Ascending aorta (tissue), 2 donors: ENCODE data around the gene CYP2B6. TPM values are rescaled to one million over a fixed set of nuclear protein-coding genes. Genes with fewer than 3 reads are reported as not detected.

ENCODE experiments used
- DNase-seq, 2 donors: peaks; one replicate each; pipeline ENCODE4 v3.0.0-alpha.2; 2019; ENCODE audit warnings: low spot score in 2 of 2
- H3K27ac ChIP-seq, 2 donors: fragments of 200-600 bp; sonication (generic); one replicate each; pipeline ENCODE4 v1.5.1; 2016 to 2017; ENCODE audit warnings: mild to moderate bottlenecking in 1 of 2
- H3K27me3 ChIP-seq: fragments of 200-600 bp; sonication (generic); one replicate; pipeline ENCODE4 v1.5.1; 2017
- H3K36me3 ChIP-seq, 2 donors: fragments of 200-600 bp; sonication (generic); one replicate each; pipeline ENCODE4 v1.5.1; 2016
- H3K4me1 ChIP-seq, 2 donors: fragments of 200-600 bp; sonication (generic); one replicate each; pipeline ENCODE4 v1.5.1; 2016 to 2017; ENCODE audit warnings: mild to moderate bottlenecking in 1 of 2
- H3K4me3 ChIP-seq, 2 donors: fragments of 200-600 bp; sonication (generic); one replicate each; pipeline ENCODE4 v1.5.1; 2016 to 2017; ENCODE audit warnings: mild to moderate bottlenecking in 1 of 2
- H3K9me3 ChIP-seq, 2 donors: fragments of 200-600 bp; sonication (generic); one replicate each; pipeline ENCODE4 v1.5.1; 2016
- intact Hi-C: fragments of 100-400 bp; cut with DNase I; formaldehyde crosslinking; loops from one replicate; pipeline ENCODE4 v1.15.1; 2023
- total RNA-seq: library from RNA; depleted of rRNA; stranded (reverse); fragments of >200 nt; gene quantifications from one replicate; pipeline ENCODE4 v1.1.0, GENCODE V29; 2016
- TF ChIP-seq, protein P1 (sequence below), 3 experiments: fragments of 200-600 bp in 2 of 3; fragments of 450-650 bp in 1 of 3; sonication (generic) in 2 of 3; IDR thresholded peaks; one replicate each; pipeline ENCODE4 v1.5.1; 2016 to 2019; ENCODE audit warnings: antibody characterized with exemption in 3 of 3, mild to moderate bottlenecking in 1 of 3, moderate library complexity in 1 of 3

The CYP2B6 gene
- total RNA-seq, 1 donor from 2014 or later, result not detected

DNA sequence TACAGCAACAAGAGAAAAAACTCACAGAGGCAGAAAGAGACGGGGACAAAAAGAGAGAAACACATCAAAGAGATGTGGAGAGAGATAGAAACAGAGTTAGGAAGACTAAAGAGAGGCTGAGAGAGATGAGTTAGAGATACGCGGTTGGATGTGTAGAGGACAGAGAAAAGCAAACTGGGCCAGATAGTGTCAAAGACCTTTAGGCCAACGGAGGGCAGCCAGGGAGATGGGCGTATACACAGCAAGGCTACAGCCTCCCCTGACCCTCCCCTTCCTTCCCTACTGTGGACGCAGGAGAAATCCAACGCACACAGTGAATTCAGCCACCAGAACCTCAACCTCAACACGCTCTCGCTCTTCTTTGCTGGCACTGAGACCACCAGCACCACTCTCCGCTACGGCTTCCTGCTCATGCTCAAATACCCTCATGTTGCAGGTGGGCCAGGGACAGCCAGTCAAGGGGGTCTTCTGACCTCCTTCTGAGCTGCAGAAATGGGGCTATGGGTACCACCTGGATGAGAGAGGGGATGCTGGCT is 18.7 kb downstream of the CYP2B6 start:
- Histone ChIP-seq H3K4me1 (no peaks in the 10 kb centered on the region), H3K4me3 (no peak overlapping the region), H3K27ac (no peak overlapping the region), H3K9me3 (no peaks in the 10 kb centered on the region), H3K27me3 (no peaks in the 10 kb centered on the region), H3K36me3 (no peaks in the 10 kb centered on the region)
- DNase-seq, result no peak
- intact Hi-C loops, result no loop called here
- TF ChIP-seq, protein P1, sequence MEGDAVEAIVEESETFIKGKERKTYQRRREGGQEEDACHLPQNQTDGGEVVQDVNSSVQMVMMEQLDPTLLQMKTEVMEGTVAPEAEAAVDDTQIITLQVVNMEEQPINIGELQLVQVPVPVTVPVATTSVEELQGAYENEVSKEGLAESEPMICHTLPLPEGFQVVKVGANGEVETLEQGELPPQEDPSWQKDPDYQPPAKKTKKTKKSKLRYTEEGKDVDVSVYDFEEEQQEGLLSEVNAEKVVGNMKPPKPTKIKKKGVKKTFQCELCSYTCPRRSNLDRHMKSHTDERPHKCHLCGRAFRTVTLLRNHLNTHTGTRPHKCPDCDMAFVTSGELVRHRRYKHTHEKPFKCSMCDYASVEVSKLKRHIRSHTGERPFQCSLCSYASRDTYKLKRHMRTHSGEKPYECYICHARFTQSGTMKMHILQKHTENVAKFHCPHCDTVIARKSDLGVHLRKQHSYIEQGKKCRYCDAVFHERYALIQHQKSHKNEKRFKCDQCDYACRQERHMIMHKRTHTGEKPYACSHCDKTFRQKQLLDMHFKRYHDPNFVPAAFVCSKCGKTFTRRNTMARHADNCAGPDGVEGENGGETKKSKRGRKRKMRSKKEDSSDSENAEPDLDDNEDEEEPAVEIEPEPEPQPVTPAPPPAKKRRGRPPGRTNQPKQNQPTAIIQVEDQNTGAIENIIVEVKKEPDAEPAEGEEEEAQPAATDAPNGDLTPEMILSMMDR (IDR thresholded peaks at IDR 0.05), result no peak

GRCh38 chr19:41013359-41013758 is 22.3 kb downstream of the CYP2B6 start:
- no peak for DNase-seq
- Histone ChIP-seq H3K36me3 (no peaks in the 10 kb centered on the region), H3K4me1 (no peaks in the 10 kb centered on the region), H3K4me3 (no peak overlapping the region), H3K27ac (no peak overlapping the region), H3K9me3 (no peaks in the 10 kb centered on the region), H3K27me3 (no peaks in the 10 kb centered on the region)
- TF ChIP-seq, protein P1 (IDR thresholded peaks at IDR 0.05), result no peak
- intact Hi-C loops, result no loop called here

DNA sequence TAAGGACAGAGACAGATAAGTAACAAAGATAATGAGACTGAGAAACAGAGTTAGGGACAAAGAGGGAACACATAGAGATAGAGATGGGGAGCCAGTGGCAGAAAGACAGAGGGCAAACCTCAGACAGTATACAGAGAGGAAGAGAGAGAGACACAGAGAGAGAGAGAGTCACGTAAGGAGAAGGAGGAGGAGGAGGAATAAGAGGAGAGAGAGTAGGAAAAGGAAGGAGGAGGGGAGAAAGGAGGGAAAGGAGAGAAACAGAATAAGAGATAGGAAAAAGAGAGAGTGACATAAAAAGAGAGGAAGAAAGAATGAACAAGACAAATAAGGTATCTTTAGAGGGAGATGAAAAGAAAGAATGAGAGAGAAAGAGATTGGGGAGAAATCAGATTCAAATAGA is 23.6 kb downstream of the CYP2B6 start:
- Histone ChIP-seq H3K27me3 (no peaks in the 10 kb centered on the region), H3K4me3 (no peak overlapping the region), H3K27ac (no peak overlapping the region), H3K4me1 (no peaks in the 10 kb centered on the region), H3K9me3 (no peaks in the 10 kb centered on the region), H3K36me3 (no peaks in the 10 kb centered on the region)
- intact Hi-C loops, result no loop called here
- DNase-seq, result no peak
- TF ChIP-seq, protein P1 (IDR thresholded peaks at IDR 0.05), result no peak

GRCh38 chr19:41016488-41017071 is 25.5 kb downstream of the CYP2B6 start:
- H3K27me3 ChIP-seq, result no peaks in the 10 kb centered on the region
- no peaks in the 10 kb centered on the region for H3K36me3 ChIP-seq
- TF ChIP-seq, protein P1 (IDR thresholded peaks at IDR 0.05), result no peak
- DNase-seq, result no peak
- intact Hi-C loops, result no loop called here
- no peak overlapping the region for H3K27ac ChIP-seq
- no peaks in the 10 kb centered on the region for H3K4me1 ChIP-seq
- no peak overlapping the region for H3K4me3 ChIP-seq
- H3K9me3 ChIP-seq, result no peaks in the 10 kb centered on the region

GRCh38 chr19:41018736-41019290 is 27.7 kb downstream of the CYP2B6 start:
- no peak for DNase-seq
- intact Hi-C loops, result no loop called here
- H3K4me1 ChIP-seq, result no peaks in the 10 kb centered on the region
- TF ChIP-seq, protein P1 (IDR thresholded peaks at IDR 0.05), result no peak
- H3K4me3 ChIP-seq, result no peak overlapping the region
- no peaks in the 10 kb centered on the region for H3K9me3 ChIP-seq
- H3K27me3 ChIP-seq, result no peaks in the 10 kb centered on the region
- H3K36me3 ChIP-seq, result no peaks in the 10 kb centered on the region
- H3K27ac ChIP-seq, result no peak overlapping the region
